ENCODE results near the gene PAK1.

The PAK1 gene

DNA sequence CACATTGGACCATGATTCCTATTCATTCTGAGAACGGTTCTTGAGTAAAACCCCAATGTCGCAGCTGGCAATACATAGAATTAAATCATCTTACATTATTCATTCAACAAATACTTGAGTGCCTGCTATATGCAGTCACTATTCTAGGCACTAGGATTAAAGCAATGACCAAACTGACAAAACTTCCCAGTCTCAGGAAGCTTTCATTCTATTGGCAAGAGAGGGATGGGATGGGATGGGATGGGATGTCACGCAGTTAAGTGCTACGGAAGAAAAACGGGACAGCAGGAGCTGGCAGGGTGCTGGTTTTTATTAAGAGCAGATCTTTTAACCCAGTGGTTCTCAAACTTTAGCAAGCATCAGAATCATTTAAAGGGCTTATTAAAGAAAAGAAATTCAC lies 2.9 kb downstream of the PAK1 start:
- no peak overlapping the region for H3K4me3 ChIP-seq (replicated peaks; ENCODE audit: low read depth, low read length)
- TF ChIP-seq, protein P1, sequence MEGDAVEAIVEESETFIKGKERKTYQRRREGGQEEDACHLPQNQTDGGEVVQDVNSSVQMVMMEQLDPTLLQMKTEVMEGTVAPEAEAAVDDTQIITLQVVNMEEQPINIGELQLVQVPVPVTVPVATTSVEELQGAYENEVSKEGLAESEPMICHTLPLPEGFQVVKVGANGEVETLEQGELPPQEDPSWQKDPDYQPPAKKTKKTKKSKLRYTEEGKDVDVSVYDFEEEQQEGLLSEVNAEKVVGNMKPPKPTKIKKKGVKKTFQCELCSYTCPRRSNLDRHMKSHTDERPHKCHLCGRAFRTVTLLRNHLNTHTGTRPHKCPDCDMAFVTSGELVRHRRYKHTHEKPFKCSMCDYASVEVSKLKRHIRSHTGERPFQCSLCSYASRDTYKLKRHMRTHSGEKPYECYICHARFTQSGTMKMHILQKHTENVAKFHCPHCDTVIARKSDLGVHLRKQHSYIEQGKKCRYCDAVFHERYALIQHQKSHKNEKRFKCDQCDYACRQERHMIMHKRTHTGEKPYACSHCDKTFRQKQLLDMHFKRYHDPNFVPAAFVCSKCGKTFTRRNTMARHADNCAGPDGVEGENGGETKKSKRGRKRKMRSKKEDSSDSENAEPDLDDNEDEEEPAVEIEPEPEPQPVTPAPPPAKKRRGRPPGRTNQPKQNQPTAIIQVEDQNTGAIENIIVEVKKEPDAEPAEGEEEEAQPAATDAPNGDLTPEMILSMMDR (IDR thresholded peaks at IDR 0.05; ENCODE audit: low read length, missing control alignments), result no peak
- DNase-seq (ENCODE audit: low read depth), result no peak

DNA sequence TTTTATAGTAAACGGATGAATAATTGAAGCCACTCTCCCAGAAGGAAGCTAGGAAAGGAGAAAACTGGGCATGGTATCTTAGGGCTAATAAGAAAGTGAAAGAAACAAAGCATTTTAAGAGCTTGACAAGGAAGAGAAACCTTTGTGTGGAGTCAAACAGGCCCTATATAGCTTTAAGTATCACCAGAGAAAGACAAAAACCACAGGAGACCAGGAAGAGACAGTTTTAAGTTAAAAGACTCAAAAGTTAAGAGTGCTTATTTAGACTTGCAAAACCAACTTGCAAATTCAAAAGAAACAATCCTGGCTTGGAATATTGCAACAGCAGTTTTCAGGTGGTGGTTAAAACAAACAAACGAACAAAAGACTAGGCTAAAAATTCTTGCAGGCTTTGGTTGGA lies 3.4 kb downstream of the PAK1 start:
- TF ChIP-seq, protein P1 (IDR thresholded peaks at IDR 0.05; ENCODE audit: low read length, missing control alignments), result no peak
- no peak overlapping the region for H3K4me3 ChIP-seq (replicated peaks; ENCODE audit: low read depth, low read length)
- DNase-seq (ENCODE audit: low read depth), result no peak

DNA sequence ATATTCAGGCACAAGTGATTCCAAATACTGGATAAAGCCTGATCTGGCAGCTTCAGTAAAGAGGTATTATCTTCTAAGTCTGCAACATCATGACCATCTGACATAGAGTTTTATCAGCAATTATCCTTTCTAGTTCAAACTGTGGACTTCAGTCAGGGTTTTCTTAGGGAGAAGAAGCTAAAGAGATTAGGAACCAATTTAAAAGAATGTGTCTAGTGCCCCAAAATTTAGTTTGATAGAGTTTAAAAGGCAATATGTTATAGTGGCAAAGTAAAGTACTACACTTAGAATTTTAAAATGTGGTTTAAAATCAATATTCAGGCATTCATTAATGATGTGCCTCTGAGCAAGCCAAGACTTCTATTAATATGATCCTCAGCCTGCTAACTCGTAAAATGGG lies 5.4 kb downstream of the PAK1 start:
- DNase-seq (ENCODE audit: low read depth), result no peak
- TF ChIP-seq, protein P1 (IDR thresholded peaks at IDR 0.05; ENCODE audit: low read length, missing control alignments), result no peak
- no peak overlapping the region for H3K4me3 ChIP-seq (replicated peaks; ENCODE audit: low read depth, low read length)

DNA sequence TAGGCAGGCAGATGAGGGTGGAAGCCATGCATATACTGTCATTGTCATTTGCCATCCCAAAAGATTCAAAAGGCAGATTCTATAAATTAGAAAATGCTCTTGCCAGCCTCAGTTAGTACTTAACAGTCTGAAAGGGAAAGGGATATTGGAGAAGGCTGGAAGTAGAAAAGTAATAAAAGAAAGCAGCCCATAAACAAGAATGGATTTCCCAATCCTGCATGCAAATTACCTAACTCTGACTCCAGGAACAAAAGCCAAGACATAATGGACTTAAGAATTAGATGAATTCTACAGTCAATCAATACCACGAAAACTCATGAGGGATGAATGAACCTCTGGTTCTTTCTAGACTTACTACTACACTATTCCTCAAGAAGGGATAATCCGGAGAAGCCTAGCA lies 5.9 kb downstream of the PAK1 start:
- H3K4me3 ChIP-seq (replicated peaks; ENCODE audit: low read depth, low read length), result no peak overlapping the region
- TF ChIP-seq, protein P1 (IDR thresholded peaks at IDR 0.05; ENCODE audit: low read length, missing control alignments), result no peak
- peak; percentile 42 for DNase-seq (ENCODE audit: low read depth)

DNA sequence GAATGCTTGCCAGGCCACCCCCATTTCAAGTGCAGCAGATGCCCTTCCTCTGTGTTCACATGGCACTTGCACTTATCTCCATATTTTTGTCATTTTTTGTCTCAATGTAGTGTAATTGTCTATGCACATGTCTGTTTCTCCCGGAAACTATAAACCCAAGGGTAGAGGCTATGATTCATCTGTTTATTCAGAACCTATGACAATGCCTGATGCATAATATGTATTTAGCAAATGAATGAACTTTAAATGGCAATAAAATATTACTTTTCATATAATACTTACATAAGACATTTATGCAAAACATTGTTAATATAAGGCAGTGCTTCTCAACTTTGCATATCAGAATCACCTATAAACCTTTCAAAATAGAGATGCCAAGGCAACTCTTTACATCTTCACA lies 6.7 kb downstream of the PAK1 start:
- H3K4me3 ChIP-seq (replicated peaks; ENCODE audit: low read depth, low read length), result no peak overlapping the region
- TF ChIP-seq, protein P1 (IDR thresholded peaks at IDR 0.05; ENCODE audit: low read length, missing control alignments), result no peak
- DNase-seq (ENCODE audit: low read depth), result no peak

DNA sequence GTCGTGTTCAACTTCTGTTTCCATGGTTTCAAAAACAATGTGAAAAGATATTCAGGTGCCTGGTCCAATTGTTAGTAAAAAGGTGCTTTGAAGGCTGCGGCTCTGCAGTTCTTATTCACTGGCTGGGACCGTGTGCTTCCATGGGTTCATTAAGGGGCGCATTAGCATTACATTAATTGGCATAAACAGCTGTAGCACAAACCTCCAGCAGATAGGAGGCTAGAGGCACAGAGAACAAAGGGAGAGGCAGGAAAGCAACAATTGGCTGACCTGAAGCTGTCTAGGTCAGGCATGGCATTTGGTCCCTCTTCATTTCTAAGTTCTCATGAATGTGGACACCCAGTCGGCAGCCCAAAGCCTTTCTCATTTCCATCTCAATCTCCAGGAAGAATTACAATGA lies 16.6 kb downstream of the PAK1 start:
- TF ChIP-seq, protein P1 (IDR thresholded peaks at IDR 0.05; ENCODE audit: low read length, missing control alignments), result no peak
- no peak overlapping the region for H3K4me3 ChIP-seq (replicated peaks; ENCODE audit: low read depth, low read length)
- DNase-seq (ENCODE audit: low read depth), result no peak

DNA sequence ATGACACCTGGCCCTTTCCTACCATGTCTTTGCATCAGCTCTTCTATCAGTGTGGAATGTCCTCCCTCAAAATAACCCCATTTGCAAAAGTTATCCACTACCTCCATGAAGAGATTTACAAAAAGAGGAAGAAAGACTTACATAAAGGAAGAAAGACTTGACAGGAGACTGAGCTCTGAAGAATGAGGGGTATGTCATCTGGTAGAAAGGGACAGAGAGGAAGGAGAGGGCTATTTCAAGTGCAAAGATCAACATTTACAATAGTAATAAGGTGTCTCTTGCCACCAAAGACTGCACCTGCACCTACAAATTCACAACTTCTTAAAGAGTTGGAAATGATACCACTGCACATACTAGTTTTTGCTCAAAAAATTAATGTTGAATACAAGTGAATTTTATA lies 18.2 kb downstream of the PAK1 start:
- H3K4me3 ChIP-seq (replicated peaks; ENCODE audit: low read depth, low read length), result no peak overlapping the region
- no peak for DNase-seq (ENCODE audit: low read depth)
- TF ChIP-seq, protein P1 (IDR thresholded peaks at IDR 0.05; ENCODE audit: low read length, missing control alignments), result no peak
